HepG2 (cell line): ENCODE measurements around the gene FUT6. TPM values are rescaled to one million over a fixed set of nuclear protein-coding genes. Genes with fewer than 3 reads are reported as not detected.

Experiments used
- ATAC-seq: fragments of 200-7000 bp; cut with Tn5 transposase; 3 replicates; pipeline ENCODE4 v1.9.1; 2020; ENCODE audit warnings: mild to moderate bottlenecking, moderate library complexity
- BruUV-seq: library from RNA; stranded (reverse); fragments of 400-500 nt; replicated peaks from 2 replicates; lab custom pipeline; 2021; lab: Mats Ljungman, UMichigan
- CTCF ChIA-PET: fragments of 300-600 bp; formaldehyde crosslinking; extraction: SDS; loops from one replicate; lab custom pipeline; 2021; ENCODE audit warnings: low total read pairs, inconsistent platforms, low intra/inter-chr PET ratio; lab: Yijun Ruan, JAX
- POLR2A ChIA-PET: fragments of 350-600 bp; sonication (Branson Sonifier 250); formaldehyde crosslinking; loops from one replicate; lab custom pipeline; 2020; ENCODE audit warnings: antibody characterized with exemption, inconsistent platforms; lab: Yijun Ruan, JAX
- DNase-seq: peaks from one replicate; pipeline ENCODE4 v3.0.0-alpha.2; 2015; ENCODE audit warnings: low spot score
- FAIRE-seq: peaks from 3 replicates; lab custom pipeline; 2011; peaks lifted over from hg19 to GRCh38; lab: Jason Lieb, UNC
- H2AFZ ChIP-seq: one replicate; pipeline ENCODE4 v1.6.1; 2011; ENCODE audit warnings: low read length, inconsistent platforms
- H3K27ac ChIP-seq: fragments of 300-600 bp; 3 replicates; pipeline ENCODE4 v1.8.0; 2011; ENCODE audit warnings: mixed run types, mild to moderate bottlenecking, mixed read lengths, low read length, inconsistent platforms; ENCODE audit not compliant: insufficient read depth; ENCODE audit errors: extremely low read length
- H3K27me3 ChIP-seq, 2 experiments: fragments of 200-600 bp in 1 of 2; 2 replicates in 1 of 2; 3 replicates in 1 of 2; pipeline versions ENCODE4 v1.6.0 to v1.8.0; 2011; ENCODE audit warnings: low read length in 2 of 2, mild to moderate bottlenecking in 2 of 2, moderate library complexity in 2 of 2, inconsistent platforms in 1 of 2; ENCODE audit not compliant: insufficient read depth in 2 of 2, control insufficient read depth in 1 of 2
- H3K36me3 ChIP-seq, 2 experiments: fragments of 200-600 bp in 1 of 2; replicated peaks in 1 of 2; 2 replicates in 1 of 2; 3 replicates in 1 of 2; pipeline versions ENCODE4 v1.5.1 to v1.8.0; 2011; ENCODE audit warnings: low read length in 2 of 2, inconsistent platforms in 1 of 2; ENCODE audit not compliant: insufficient read depth in 2 of 2, control insufficient read depth in 1 of 2
- H3K4me1 ChIP-seq: 2 replicates; pipeline ENCODE4 v1.5.1; 2012; ENCODE audit warnings: low read length, inconsistent platforms; ENCODE audit not compliant: insufficient read depth
- H3K4me2 ChIP-seq: 2 replicates; pipeline ENCODE4 v1.6.0; 2011; ENCODE audit warnings: low read depth, low read length, inconsistent platforms
- H3K4me3 ChIP-seq, 3 experiments: fragments of 200-600 bp in 1 of 3; sonication (generic), shearing (Covaris generic) in 1 of 3; replicated peaks in 1 of 3; 2 replicates each; pipeline ENCODE4 v1.5.1; 2011 to 2016; ENCODE audit warnings: low read length in 3 of 3, inconsistent platforms in 2 of 3, low read depth in 2 of 3, mild to moderate bottlenecking in 2 of 3, control low read depth in 1 of 3, mixed read lengths in 1 of 3; ENCODE audit not compliant: insufficient read depth in 1 of 3
- H3K79me2 ChIP-seq: one replicate; pipeline ENCODE4 v1.6.1; 2011; ENCODE audit warnings: low read length, inconsistent platforms; ENCODE audit not compliant: insufficient read depth
- H3K9ac ChIP-seq: 2 replicates; pipeline ENCODE4 v1.6.0; 2011; ENCODE audit warnings: mild to moderate bottlenecking, low read depth, low read length, inconsistent platforms; ENCODE audit not compliant: insufficient read depth
- H3K9me3 ChIP-seq: 2 replicates; pipeline ENCODE4 v1.5.1; 2012; ENCODE audit warnings: mild to moderate bottlenecking, low read length
- H4K20me1 ChIP-seq: 2 replicates; pipeline ENCODE4 v1.6.0; 2011; ENCODE audit warnings: inconsistent platforms, mild to moderate bottlenecking, low read length, moderate library complexity; ENCODE audit not compliant: insufficient read depth
- CEBPB ChIP-seq: IDR thresholded peaks from 2 replicates; pipeline ENCODE4 v1.6.1; 2011; ENCODE audit warnings: low read depth, low read length, improper control_type of control experiment, borderline replicate concordance
- PCBP1 ChIP-seq: fragments of 200-400 bp; formaldehyde crosslinking; IDR thresholded peaks from 2 replicates; pipeline ENCODE4 v1.6.1; 2017; ENCODE audit warnings: mild to moderate bottlenecking, low read depth, low read length, borderline replicate concordance
- RFX5 ChIP-seq: IDR thresholded peaks from 2 replicates; pipeline ENCODE4 v1.6.1; 2011; ENCODE audit warnings: low read depth, low read length, improper control_type of control experiment
- TAF1 ChIP-seq: sonication (generic); formaldehyde crosslinking; IDR thresholded peaks from 2 replicates; pipeline ENCODE4 v1.4.0; 2020; ENCODE audit warnings: missing genetic modification reagents
- ZBTB20 ChIP-seq: sonication (generic); formaldehyde crosslinking; IDR thresholded peaks from 2 replicates; pipeline ENCODE4 v1.8.1; 2023; ENCODE audit warnings: missing genetic modification reagents, low read depth, mild to moderate bottlenecking, borderline replicate concordance
- ZFP1 ChIP-seq: IDR thresholded peaks from 2 replicates; pipeline ENCODE4 v1.6.1; 2016
- ZNF224 ChIP-seq: sonication (generic); formaldehyde crosslinking; IDR thresholded peaks from 2 replicates; pipeline ENCODE4 v1.5.0; 2020; ENCODE audit warnings: mild to moderate bottlenecking, missing genetic modification reagents
- ZNF841 ChIP-seq: sonication (generic); formaldehyde crosslinking; IDR thresholded peaks from 2 replicates; pipeline ENCODE4 v1.8.1; 2023; ENCODE audit warnings: missing genetic modification reagents, borderline replicate concordance
- WGBS: methylation state at CpG from one replicate; pipeline ENCODE4 v1.1.6; 2017; ENCODE audit warnings: low lambda C conversion rate; 5-methylcytosine and 5-hydroxymethylcytosine counted together
- in situ Hi-C: cut with HindIII; loops from 2 replicates; pipeline ENCODE4 v1.10.0; 2017; ENCODE audit warnings: low pct_unique_long_range_greater_than_20kb; ENCODE audit not compliant: extremely low pct_ligation_motif_present
- intact Hi-C: fragments of 100-400 bp; cut with micrococcal nuclease; formaldehyde crosslinking; loops from one replicate; pipeline ENCODE4 v1.10.0; 2022; ENCODE audit not compliant: unreplicated experiment
- polyA plus RNA-seq, 8 experiments: library from polyadenylated mRNA; depleted of rRNA in 3 of 8; stranded (reverse) in 7 of 8; unstranded in 1 of 8; fragments of >200 nt; fragmentation: Illumina TruSeq in 4 of 8; extraction: Trizol in 4 of 8; gene quantifications; 2 replicates each; pipeline versions ENCODE4 v1.2.1 to v1.2.3, GENCODE V29; 2011 to 2016; ENCODE audit warnings: low read depth in 4 of 8, missing spikeins in 1 of 8, mixed read lengths in 1 of 8; ENCODE audit not compliant: insufficient read depth in 1 of 8
- total RNA-seq, 5 experiments: library from RNA; depleted of rRNA; stranded (reverse); fragments of >200 nt; fragmentation: Illumina TruSeq; extraction: Trizol; gene quantifications; 2 replicates each; pipeline ENCODE4 v1.2.3, GENCODE V29; 2016; ENCODE audit warnings: low read depth in 1 of 5
- TF ChIP-seq, protein P1 (sequence below): IDR thresholded peaks from 2 replicates; pipeline ENCODE4 v1.6.1; 2016; ENCODE audit warnings: low read depth, control low read depth
- TF ChIP-seq, protein P2 (sequence below): sonication (generic); formaldehyde crosslinking; IDR thresholded peaks from 2 replicates; pipeline ENCODE4 v1.4.0; 2020; ENCODE audit warnings: mild to moderate bottlenecking, missing genetic modification reagents
- TF ChIP-seq, protein P3 (sequence below): sonication (generic); formaldehyde crosslinking; IDR thresholded peaks from 2 replicates; pipeline ENCODE4 v1.5.1; 2020; ENCODE audit warnings: mild to moderate bottlenecking, missing genetic modification reagents
- TF ChIP-seq, protein P4 (sequence below): sonication (generic); formaldehyde crosslinking; IDR thresholded peaks from 2 replicates; pipeline ENCODE4 v1.8.0; 2022; ENCODE audit warnings: missing genetic modification reagents, mild to moderate bottlenecking, inconsistent platforms, borderline replicate concordance
- TF ChIP-seq, protein P5 (sequence below): sonication (generic); formaldehyde crosslinking; IDR thresholded peaks from 2 replicates; pipeline ENCODE4 v1.4.0; 2020; ENCODE audit warnings: mild to moderate bottlenecking, low read depth, missing genetic modification reagents
- TF ChIP-seq, protein P6 (sequence below): sonication (generic); formaldehyde crosslinking; conservative IDR thresholded peaks from 2 replicates; pipeline ENCODE4 v1.8.1; 2023; ENCODE audit warnings: missing genetic modification reagents

The FUT6 gene
- total and polyA plus RNA-seq, 2 of the 13 experiments (the other 11 are each of a cell fraction or from before 2014, with no cell fraction given): 8.2 to 27.7 TPM

DNA sequence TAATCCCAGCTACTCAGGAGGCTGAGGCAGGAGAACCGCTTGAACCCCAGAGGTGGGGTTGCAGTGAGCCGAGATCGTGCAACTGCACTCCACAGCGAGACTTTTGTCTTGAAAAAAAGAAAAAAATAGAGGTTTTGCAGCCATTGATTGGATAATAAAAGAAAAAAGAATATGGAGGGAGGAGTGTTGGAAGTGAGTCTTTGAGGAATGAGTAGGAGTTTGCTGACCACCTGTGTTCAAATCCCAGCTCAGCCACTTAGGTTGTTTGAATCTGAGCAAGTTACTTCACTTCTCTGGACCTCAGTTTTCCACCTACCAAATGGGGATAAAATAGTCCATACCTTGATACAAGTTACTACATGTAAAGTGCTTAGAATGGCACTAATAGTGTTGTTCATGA, 28.4 kb downstream of the FUT6 start:
- no peaks in the 10 kb centered on the region for H4K20me1 ChIP-seq
- ATAC-seq: no peak
- H2AFZ ChIP-seq: no peak overlapping the region
- no peak overlapping the region for H3K4me3 ChIP-seq
- in situ Hi-C loops: no loop called here
- H3K36me3 ChIP-seq: no peaks in the 10 kb centered on the region
- H3K9me3 ChIP-seq: no peaks in the 10 kb centered on the region
- no peak for DNase-seq
- no peak overlapping the region for H3K9ac ChIP-seq
- H3K4me2 ChIP-seq: no peak overlapping the region
- no peaks in the 10 kb centered on the region for H3K27me3 ChIP-seq
- no peak for FAIRE-seq
- CTCF ChIA-PET: no interaction called here
- peaks cover 18% of the 10 kb centered on the region for H3K4me1 ChIP-seq
- POLR2A ChIA-PET: no interaction called here
- WGBS: 92% methylated on average over 4 of the region's 4 CpGs
- intact Hi-C loops: no loop called here
- H3K79me2 ChIP-seq: no peaks in the 10 kb centered on the region
- no peak overlapping the region for H3K27ac ChIP-seq
- no TSS peak for BruUV-seq
- TF ChIP-seq ZFP1 (no peak), TAF1 (CRISPR knock-in tag) (no peak), ZNF841 (CRISPR knock-in tag) (no peak), RFX5 (no peak), PCBP1 (no peak), ZNF224 (CRISPR knock-in tag) (no peak), CEBPB (no peak), ZBTB20 (CRISPR knock-in tag) (no peak)
- TF ChIP-seq, protein P1, sequence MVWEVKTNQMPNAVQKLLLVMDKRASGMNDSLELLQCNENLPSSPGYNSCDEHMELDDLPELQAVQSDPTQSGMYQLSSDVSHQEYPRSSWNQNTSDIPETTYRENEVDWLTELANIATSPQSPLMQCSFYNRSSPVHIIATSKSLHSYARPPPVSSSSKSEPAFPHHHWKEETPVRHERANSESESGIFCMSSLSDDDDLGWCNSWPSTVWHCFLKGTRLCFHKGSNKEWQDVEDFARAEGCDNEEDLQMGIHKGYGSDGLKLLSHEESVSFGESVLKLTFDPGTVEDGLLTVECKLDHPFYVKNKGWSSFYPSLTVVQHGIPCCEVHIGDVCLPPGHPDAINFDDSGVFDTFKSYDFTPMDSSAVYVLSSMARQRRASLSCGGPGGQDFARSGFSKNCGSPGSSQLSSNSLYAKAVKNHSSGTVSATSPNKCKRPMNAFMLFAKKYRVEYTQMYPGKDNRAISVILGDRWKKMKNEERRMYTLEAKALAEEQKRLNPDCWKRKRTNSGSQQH (CRISPR knock-in tag): no peak
- TF ChIP-seq, protein P2, sequence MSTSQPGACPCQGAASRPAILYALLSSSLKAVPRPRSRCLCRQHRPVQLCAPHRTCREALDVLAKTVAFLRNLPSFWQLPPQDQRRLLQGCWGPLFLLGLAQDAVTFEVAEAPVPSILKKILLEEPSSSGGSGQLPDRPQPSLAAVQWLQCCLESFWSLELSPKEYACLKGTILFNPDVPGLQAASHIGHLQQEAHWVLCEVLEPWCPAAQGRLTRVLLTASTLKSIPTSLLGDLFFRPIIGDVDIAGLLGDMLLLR (CRISPR knock-in tag): no peak
- TF ChIP-seq, protein P3, sequence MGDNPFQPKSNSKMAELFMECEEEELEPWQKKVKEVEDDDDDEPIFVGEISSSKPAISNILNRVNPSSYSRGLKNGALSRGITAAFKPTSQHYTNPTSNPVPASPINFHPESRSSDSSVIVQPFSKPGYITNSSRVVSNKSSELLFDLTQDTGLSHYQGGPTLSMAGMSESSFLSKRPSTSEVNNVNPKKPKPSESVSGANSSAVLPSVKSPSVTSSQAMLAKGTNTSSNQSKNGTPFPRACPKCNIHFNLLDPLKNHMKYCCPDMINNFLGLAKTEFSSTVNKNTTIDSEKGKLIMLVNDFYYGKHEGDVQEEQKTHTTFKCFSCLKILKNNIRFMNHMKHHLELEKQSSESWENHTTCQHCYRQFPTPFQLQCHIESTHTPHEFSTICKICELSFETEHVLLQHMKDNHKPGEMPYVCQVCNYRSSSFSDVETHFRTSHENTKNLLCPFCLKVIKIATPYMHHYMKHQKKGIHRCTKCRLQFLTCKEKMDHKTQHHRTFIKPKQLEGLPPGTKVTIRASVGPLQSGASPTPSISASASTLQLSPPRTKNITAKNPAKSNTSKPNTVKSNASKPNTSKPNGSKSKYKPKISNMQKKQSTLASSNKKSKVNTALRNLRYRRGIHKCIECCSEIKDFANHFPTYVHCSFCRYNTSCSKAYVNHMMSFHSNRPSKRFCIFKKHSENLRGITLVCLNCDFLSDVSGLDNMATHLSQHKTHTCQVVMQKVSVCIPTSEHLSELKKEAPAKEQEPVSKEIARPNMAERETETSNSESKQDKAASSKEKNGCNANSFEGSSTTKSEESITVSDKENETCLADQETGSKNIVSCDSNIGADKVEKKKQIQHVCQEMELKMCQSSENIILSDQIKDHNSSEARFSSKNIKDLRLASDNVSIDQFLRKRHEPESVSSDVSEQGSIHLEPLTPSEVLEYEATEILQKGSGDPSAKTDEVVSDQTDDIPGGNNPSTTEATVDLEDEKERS (CRISPR knock-in tag): no peak
- TF ChIP-seq, protein P4, sequence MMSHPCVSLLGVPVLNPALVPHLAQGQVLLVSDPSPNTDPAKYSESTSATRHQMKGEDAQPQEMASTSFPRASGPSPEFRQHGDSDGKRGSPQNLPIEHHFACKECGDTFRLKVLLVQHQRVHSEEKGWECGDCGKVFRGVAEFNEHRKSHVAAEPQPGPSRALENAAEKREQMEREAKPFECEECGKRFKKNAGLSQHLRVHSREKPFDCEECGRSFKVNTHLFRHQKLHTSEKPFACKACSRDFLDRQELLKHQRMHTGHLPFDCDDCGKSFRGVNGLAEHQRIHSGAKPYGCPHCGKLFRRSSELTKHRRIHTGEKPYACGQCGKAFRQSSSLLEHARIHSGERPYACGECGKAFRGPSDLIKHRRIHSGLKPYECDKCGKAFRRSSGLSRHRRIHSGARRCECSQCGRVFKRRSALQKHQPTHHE (CRISPR knock-in tag): no peak
- TF ChIP-seq, protein P5, sequence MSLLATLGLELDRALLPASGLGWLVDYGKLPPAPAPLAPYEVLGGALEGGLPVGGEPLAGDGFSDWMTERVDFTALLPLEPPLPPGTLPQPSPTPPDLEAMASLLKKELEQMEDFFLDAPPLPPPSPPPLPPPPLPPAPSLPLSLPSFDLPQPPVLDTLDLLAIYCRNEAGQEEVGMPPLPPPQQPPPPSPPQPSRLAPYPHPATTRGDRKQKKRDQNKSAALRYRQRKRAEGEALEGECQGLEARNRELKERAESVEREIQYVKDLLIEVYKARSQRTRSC: no peak
- TF ChIP-seq, protein P6, sequence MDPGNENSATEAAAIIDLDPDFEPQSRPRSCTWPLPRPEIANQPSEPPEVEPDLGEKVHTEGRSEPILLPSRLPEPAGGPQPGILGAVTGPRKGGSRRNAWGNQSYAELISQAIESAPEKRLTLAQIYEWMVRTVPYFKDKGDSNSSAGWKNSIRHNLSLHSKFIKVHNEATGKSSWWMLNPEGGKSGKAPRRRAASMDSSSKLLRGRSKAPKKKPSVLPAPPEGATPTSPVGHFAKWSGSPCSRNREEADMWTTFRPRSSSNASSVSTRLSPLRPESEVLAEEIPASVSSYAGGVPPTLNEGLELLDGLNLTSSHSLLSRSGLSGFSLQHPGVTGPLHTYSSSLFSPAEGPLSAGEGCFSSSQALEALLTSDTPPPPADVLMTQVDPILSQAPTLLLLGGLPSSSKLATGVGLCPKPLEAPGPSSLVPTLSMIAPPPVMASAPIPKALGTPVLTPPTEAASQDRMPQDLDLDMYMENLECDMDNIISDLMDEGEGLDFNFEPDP (CRISPR knock-in tag): no peak
